Vagina (tissue), 2 donors: ENCODE data around the gene GRB7.

Source experiments
- POLR2A ChIP-seq, 2 donors: fragments of 450-650 bp; IDR thresholded peaks; one replicate each; pipeline ENCODE4 v1.6.1; 2017; ENCODE audit warnings: antibody characterized with exemption in 2 of 2, mild to moderate bottlenecking in 2 of 2, moderate library complexity in 2 of 2
- TF ChIP-seq, protein P1 (sequence below), 3 experiments: fragments of 450-650 bp in 2 of 3; fragments of 200-600 bp in 1 of 3; sonication (generic) in 1 of 3; IDR thresholded peaks; one replicate each; pipeline ENCODE4 v1.5.1; 2017 to 2019; ENCODE audit warnings: antibody characterized with exemption in 3 of 3, mild to moderate bottlenecking in 2 of 3, moderate library complexity in 2 of 3

DNA sequence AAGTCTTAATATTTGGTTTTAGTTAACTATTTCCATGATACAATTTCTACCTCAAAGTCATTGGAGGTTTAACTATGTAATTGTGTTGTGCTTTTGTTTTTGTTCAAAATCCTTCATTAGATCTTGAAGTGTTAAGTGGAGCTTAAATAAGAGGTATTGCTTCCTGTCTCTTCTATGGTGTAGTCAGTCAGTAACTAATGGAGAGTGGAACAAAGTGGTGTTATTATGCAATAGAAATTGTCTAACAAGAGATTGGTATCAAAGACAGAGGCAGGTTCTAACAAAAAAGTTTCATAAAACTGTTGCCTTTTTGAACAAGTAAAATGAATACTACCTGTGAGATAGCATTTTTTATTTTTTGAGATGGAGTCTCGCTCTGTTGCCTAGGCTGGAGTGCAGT, 45.2 kb downstream of the GRB7 start:
- TF ChIP-seq, protein P1, sequence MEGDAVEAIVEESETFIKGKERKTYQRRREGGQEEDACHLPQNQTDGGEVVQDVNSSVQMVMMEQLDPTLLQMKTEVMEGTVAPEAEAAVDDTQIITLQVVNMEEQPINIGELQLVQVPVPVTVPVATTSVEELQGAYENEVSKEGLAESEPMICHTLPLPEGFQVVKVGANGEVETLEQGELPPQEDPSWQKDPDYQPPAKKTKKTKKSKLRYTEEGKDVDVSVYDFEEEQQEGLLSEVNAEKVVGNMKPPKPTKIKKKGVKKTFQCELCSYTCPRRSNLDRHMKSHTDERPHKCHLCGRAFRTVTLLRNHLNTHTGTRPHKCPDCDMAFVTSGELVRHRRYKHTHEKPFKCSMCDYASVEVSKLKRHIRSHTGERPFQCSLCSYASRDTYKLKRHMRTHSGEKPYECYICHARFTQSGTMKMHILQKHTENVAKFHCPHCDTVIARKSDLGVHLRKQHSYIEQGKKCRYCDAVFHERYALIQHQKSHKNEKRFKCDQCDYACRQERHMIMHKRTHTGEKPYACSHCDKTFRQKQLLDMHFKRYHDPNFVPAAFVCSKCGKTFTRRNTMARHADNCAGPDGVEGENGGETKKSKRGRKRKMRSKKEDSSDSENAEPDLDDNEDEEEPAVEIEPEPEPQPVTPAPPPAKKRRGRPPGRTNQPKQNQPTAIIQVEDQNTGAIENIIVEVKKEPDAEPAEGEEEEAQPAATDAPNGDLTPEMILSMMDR (IDR thresholded peaks at IDR 0.05), result no peak
- TF ChIP-seq POLR2A (IDR thresholded peaks at IDR 0.05), result no peak
